ENCODE measurements around the gene MYO7B.
"Not testable (repeated sequence)": the region's sequence is repeated elsewhere in the genome, so short reads cannot be mapped to it uniquely, and the experiment has no call there.

MYO7B gene

GRCh38 chr2:127569666-127570065 is 34.2 kb downstream of the MYO7B start:
- TF ChIP-seq CTCF (IDR thresholded peaks at IDR 0.05; ENCODE audit: control extremely low read depth, extremely low read depth, low read depth, missing control alignments): no peak
- ChIA-PET CTCF (no interaction called here), POLR2A (no interaction called here)
- no peak for DNase-seq (ENCODE audit: extremely low spot score)

GRCh38 chr2:127570282-127571250 is 35.1 kb downstream of the MYO7B start:
- POLR2A ChIA-PET: no interaction called here
- no peak for TF ChIP-seq CTCF (IDR thresholded peaks at IDR 0.05; ENCODE audit: control extremely low read depth, extremely low read depth, low read depth, missing control alignments)
- DNase-seq (ENCODE audit: extremely low spot score): no peak
- CTCF ChIA-PET: no interaction called here

GRCh38 chr2:127572352-127572751 is 36.9 kb downstream of the MYO7B start:
- POLR2A ChIA-PET; CTCF ChIA-PET; DNase-seq (ENCODE audit: extremely low spot score): not testable (repeated sequence)

- ChIA-PET POLR2A (no interaction called here), CTCF (no interaction called here)
- TF ChIP-seq CTCF (IDR thresholded peaks at IDR 0.05; ENCODE audit: control extremely low read depth, extremely low read depth, low read depth, missing control alignments): no peak
- DNase-seq (ENCODE audit: extremely low spot score): no peak
Observed at GRCh38 chr2:127572841-127573240, 37.4 kb downstream of the MYO7B start.

- ChIA-PET CTCF (no interaction called here), POLR2A (no interaction called here)
- DNase-seq (ENCODE audit: extremely low spot score): no peak
- TF ChIP-seq CTCF (IDR thresholded peaks at IDR 0.05; ENCODE audit: control extremely low read depth, extremely low read depth, low read depth, missing control alignments): no peak
Observed at GRCh38 chr2:127573298-127573697, 37.8 kb downstream of the MYO7B start.

GRCh38 chr2:127573771-127574170 is 38.3 kb downstream of the MYO7B start:
- CTCF ChIA-PET: interaction anchor here (0.9 to 9.7 kb wide), 2 partner anchors 17 to 76 kb away, joined by 3 to 67 read pairs; no protein-coding TSS in a partner anchor
- POLR2A ChIA-PET: no interaction called here

More at GRCh38 chr2:127573771-127574170, 38.3 kb downstream of the MYO7B start:
- TF ChIP-seq CTCF (IDR thresholded peaks at IDR 0.05; ENCODE audit: control extremely low read depth, extremely low read depth, low read depth, missing control alignments): no peak
- DNase-seq (ENCODE audit: extremely low spot score): no peak

Measured in GM10248 (cell line).